ENCODE results near the gene SERPINA4. TPM values are rescaled to one million over a fixed set of nuclear protein-coding genes. Genes with fewer than 3 reads are reported as not detected.

Gene SERPINA4
- total RNA-seq, 2 donors from 2014 or later = not detected

DNA sequence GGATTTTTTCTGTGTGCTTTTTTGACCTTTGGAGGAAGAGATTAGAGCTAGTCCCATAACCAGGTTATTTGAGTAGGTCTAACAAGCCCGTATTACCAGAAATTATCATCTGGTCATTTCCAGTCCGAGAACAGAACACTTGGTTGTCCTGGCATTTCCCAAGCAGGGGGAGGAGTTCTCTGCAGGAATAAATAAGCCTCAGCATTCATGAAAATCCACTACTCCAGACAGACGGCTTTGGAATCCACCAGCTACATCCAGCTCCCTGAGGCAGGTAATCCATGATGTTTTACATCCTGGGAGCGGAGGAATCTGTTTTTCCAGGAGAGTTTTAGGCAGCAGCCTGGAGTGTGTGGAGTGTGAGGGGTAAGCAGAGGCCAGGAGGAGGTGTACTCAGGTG, 50.9 kb downstream of the SERPINA4 start, which contains the start of gene SERPINA3:
Gene SERPINA3 (plus strand): TSS at position 218 of the 400 bp plus-strand sequence. CDS start 2,051 bp downstream, outside the sequence.
- H3K27ac Mint-ChIP-seq = no peak within 1 kb of the TSS
- peaks cover 1 to 2% of the 10 kb centered on the region in 2 donors for H3K36me3 Mint-ChIP-seq (ENCODE audit: insufficient read depth in 2 of 2)
- no peaks in the 10 kb centered on the region for H3K27me3 Mint-ChIP-seq (ENCODE audit: low read depth)
- H3K9me3 Mint-ChIP-seq = peaks cover 4% of the 10 kb centered on the region in 2 donors
- ATAC-seq (replicated peaks in 1 of 2) (no peak), DNase-seq (no peak)
- no peaks in the 10 kb centered on the region for H3K4me1 Mint-ChIP-seq (ENCODE audit: low read depth)
- no peak within 1 kb of the TSS for H3K4me3 Mint-ChIP-seq

DNA sequence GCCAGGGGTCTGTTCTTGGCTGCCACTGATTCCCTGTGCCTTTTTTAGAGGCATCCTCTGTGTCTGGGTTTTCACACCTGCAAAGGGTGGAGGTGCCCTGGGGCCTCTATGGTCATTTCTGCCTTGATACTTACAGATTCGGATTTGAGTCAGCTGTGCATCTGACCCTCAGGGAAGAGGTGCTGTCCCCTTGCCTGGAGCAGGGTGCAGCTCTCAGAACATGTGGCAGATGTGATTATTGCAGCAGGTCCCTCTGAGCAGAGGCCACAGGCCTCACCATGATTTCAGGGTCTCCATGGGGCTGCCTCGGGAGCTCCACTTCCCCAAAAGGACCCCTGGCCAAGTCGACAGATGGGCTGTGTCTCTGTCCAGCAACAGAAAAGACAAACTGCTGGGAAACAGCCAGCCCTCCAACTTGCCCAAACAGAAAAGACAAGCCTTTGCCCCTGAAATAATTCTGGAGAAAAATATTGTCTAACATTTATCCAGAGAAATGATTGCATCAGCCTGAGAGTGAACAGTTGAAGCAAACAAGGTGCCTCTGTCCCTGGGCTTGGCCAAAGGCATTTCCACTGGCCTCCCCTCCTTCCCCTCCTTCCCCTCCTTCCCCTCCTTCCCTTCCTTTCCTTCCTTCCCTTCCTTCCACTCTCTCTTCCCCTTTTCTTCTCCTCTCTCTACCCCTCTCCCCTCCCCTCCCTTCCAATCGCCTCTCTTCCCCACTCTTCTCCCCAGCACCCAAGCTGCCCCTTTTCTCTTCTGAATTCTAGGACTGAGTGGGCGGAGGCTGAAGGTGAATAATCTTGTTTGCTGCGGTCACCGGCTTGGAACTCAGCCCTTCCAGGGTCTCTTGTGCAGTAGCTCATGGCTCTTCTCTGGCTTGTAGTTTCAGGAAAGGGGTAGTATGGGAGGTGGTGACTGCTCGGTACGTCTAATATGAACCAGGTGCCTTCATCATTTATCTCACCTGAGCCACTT, 51.6 kb downstream of the SERPINA4 start:
- Mint-ChIP-seq H3K4me1 (ENCODE audit: low read depth) (no peaks in the 10 kb centered on the region), H3K27me3 (ENCODE audit: low read depth) (no peaks in the 10 kb centered on the region), H3K27ac (no peak overlapping the region), H3K4me3 (no peak overlapping the region), H3K9me3 (peaks cover 4 to 5% of the 10 kb centered on the region in 2 donors), H3K36me3 (ENCODE audit: insufficient read depth in 2 of 2) (peaks cover 2 to 3% of the 10 kb centered on the region in 2 donors)
- no peak for DNase-seq
- no peak for ATAC-seq (replicated peaks in 1 of 2)

DNA sequence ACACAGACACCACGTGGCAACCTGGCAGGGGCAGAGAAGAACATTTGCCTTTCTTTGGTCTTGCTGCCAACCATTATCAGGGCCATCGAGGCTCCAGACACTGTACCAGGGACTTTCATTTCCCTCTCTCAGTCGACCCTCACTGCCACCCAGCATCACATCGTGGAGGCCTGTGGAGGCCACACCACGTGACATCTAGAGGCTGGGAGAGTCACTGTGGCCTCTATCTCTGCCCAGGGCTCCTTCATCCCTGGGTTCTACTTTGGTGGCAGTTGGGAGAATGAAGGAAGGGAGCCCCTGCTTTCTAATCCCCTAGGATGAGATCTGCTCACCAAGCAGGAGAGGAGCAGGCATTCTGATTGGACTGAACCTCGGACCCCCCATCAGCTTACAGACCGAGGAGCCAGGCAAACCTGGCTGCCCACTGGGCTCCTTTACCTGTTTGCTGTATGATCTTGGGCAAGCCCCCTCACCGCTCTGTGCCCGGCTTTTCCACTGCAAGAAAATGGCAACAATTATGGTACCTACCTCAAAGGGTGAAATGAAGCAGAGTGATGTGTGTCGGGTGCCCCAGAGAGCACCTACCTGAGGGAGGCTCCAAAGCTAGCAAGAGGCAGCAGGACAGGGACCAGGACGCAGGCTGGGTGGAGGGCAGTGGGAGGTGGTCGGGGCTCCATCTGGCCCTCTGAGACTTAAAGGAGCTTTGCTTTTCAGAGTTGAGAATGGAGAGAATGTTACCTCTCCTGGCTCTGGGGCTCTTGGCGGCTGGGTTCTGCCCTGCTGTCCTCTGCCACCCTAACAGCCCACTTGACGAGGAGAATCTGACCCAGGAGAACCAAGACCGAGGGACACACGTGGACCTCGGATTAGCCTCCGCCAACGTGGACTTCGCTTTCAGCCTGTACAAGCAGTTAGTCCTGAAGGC, 52.7 kb downstream of the SERPINA4 start:
- DNase-seq (no peak), ATAC-seq (replicated peaks in 1 of 2) (no peak)
- Mint-ChIP-seq H3K9me3 (peaks cover 9 to 10% of the 10 kb centered on the region in 2 donors), H3K4me3 (no peak overlapping the region), H3K27me3 (ENCODE audit: low read depth) (no peaks in the 10 kb centered on the region), H3K27ac (no peak overlapping the region), H3K36me3 (ENCODE audit: insufficient read depth in 2 of 2) (peaks cover 4 to 8% of the 10 kb centered on the region in 2 donors), H3K4me1 (ENCODE audit: low read depth) (no peaks in the 10 kb centered on the region)

DNA sequence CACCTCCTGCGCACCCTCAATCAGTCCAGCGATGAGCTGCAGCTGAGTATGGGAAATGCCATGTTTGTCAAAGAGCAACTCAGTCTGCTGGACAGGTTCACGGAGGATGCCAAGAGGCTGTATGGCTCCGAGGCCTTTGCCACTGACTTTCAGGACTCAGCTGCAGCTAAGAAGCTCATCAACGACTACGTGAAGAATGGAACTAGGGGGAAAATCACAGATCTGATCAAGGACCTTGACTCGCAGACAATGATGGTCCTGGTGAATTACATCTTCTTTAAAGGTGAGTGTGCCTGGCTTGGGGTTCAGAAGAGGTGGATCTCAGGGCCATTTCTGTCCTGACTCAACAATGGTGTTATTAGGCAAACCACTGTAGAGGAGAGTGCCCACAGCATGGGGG, 53.6 kb downstream of the SERPINA4 start:
- Mint-ChIP-seq H3K9me3 (peaks cover 10 to 12% of the 10 kb centered on the region in 2 donors), H3K4me3 (no peak overlapping the region), H3K27me3 (ENCODE audit: low read depth) (no peaks in the 10 kb centered on the region), H3K36me3 (ENCODE audit: insufficient read depth in 2 of 2) (peaks cover 3 to 9% of the 10 kb centered on the region in 2 donors), H3K27ac (no peak overlapping the region), H3K4me1 (ENCODE audit: low read depth) (no peaks in the 10 kb centered on the region)
- DNase-seq = no peak
- ATAC-seq (replicated peaks in 1 of 2) = no peak

DNA sequence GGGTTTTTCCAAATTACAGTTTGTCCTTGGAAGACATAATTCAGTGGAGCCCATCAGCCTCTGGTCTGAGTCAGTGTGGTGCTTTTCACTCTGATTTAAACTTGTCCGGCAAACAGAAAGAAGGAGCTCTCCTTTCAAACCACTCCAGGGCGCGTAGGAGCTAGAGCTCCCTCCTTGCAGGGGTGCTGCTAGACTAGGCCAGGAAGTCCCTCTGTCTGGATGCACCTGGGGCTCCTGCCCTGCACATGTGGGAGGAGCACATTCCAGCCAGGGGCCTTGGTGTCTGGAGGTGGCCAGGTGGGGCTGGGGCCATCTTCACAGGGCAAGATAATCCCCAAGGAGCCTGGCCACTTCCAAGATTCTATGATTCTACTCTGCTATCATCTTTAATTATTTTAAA, 54.0 kb downstream of the SERPINA4 start:
- Mint-ChIP-seq H3K9me3 (peaks cover 12 to 15% of the 10 kb centered on the region in 2 donors), H3K4me3 (no peak overlapping the region), H3K27ac (no peak overlapping the region), H3K36me3 (ENCODE audit: insufficient read depth in 2 of 2) (peaks cover 3 to 9% of the 10 kb centered on the region in 2 donors), H3K27me3 (ENCODE audit: low read depth) (no peaks in the 10 kb centered on the region), H3K4me1 (ENCODE audit: low read depth) (no peaks in the 10 kb centered on the region)
- DNase-seq = no peak
- ATAC-seq (replicated peaks in 1 of 2) = no peak

DNA sequence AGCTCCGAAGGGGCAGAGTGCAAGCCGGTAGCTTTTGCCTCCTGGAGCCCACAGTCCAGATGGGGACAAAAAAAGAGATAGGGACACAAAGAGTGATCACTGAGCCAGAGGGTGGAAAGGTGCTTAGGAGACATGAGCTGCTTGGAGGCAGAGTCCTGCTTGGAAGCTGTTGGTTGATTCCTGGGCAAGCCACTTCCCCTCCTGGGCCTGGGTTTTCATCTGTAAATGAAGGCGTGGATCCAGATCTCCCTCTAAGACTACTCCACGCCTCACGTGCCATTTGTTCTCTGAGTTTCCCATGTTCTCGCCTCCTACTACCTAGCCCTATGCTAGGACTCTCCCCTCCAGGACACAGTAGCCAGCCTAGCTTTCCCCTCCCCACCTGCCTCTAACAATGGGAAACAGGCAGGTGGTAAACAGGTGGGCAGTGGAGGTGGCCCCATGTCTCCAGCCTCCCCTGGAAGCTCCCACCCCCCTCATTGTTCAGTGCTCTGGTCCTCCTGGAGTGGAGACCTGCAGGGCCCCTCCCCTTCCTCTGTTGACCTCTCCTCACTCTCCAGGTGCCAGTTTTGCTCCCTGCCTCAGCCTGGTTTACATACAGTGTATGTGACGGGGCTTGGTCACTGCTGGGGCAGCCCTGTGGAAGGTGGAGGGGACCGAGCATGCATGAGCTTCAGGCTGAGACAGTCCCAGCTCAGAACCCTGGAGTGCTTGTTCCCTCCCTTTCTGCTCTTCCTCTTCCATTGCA, 54.8 kb downstream of the SERPINA4 start:
- Mint-ChIP-seq H3K4me3 (no peak overlapping the region), H3K27me3 (ENCODE audit: low read depth) (no peaks in the 10 kb centered on the region), H3K9me3 (peaks cover 12 to 15% of the 10 kb centered on the region in 2 donors), H3K36me3 (ENCODE audit: insufficient read depth in 2 of 2) (peaks cover 3 to 9% of the 10 kb centered on the region in 2 donors), H3K27ac (no peak overlapping the region), H3K4me1 (ENCODE audit: low read depth) (no peaks in the 10 kb centered on the region)
- ATAC-seq (replicated peaks in 1 of 2) = no peak
- no peak for DNase-seq

DNA sequence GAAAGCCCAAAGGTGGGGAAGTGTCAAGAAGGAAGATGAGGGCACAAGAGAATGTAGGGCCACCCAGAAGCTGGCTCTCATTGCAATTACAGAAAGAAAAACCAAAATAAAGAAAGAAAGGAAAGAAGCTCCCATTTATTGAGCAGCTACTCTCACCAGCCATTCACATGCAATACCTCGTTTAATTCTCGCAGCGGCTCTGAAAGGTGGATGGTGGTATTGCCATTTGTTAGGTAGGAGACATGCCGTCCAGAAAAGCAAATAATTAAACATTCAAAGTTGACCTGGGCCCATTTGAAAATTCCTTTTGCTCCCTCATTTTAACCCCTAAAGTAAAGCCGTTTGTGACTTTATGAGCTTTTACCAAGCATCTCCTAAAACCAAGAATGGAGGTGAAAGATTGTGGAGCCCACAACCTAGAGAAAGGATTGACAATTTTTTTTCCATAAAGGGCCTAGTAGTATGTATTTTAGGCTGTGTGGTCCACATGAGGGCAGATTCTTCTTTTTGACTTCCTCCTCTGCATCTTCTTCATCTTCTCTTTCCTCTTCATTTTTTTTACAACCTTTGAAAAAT, 56.2 kb downstream of the SERPINA4 start:
- Mint-ChIP-seq H3K4me3 (no peak overlapping the region), H3K36me3 (ENCODE audit: insufficient read depth in 2 of 2) (peaks cover 3 to 9% of the 10 kb centered on the region in 2 donors), H3K27me3 (ENCODE audit: low read depth) (no peaks in the 10 kb centered on the region), H3K9me3 (peaks cover 12 to 15% of the 10 kb centered on the region in 2 donors), H3K4me1 (ENCODE audit: low read depth) (no peaks in the 10 kb centered on the region), H3K27ac (no peak overlapping the region)
- no peak for ATAC-seq (replicated peaks in 1 of 2)
- DNase-seq = no peak

DNA sequence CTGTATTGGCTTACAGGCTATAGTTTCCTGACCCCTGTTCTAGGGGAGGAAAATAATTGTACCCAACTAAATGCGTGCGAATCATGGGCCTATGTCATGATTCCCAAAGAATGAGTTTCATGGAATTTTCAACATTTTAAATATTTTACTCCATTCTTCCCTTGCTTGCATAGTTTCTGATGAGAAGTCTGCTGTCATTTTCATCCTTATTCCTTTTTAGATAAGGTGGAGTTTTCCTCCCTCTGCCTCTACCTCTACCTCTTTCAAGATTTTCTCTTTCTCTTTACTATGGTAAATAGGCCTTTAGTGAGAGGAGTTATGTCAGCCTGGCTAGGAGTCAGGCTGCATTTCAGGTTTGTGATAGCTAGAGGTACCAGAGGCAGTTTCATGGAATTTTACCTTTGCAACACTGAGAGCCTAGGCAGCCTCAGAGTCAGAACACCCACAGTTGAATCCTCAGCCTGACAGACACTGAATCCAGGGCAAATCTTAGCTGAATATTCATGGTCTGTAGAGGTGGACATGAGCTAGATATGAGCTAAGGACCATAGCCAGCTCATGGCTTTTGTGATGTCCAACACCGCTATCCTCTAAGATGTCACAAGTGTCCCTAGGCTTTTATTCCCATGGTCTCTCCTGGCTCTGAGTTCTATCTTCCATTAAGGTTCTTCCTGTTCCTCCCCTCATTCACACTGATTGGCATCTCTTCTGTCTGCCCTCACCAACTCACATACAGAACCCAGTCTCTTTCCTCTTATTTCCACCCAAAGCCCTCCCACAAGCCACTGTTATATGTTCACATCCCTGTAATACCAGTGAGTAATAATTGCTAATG, 57.0 kb downstream of the SERPINA4 start:
- Mint-ChIP-seq H3K27ac (no peak overlapping the region), H3K4me1 (ENCODE audit: low read depth) (no peaks in the 10 kb centered on the region), H3K27me3 (ENCODE audit: low read depth) (no peaks in the 10 kb centered on the region), H3K4me3 (no peak overlapping the region), H3K36me3 (ENCODE audit: insufficient read depth in 2 of 2) (peaks cover 3 to 9% of the 10 kb centered on the region in 2 donors), H3K9me3 (peaks cover 12 to 15% of the 10 kb centered on the region in 2 donors)
- DNase-seq (no peak), ATAC-seq (replicated peaks in 1 of 2) (no peak)

DNA sequence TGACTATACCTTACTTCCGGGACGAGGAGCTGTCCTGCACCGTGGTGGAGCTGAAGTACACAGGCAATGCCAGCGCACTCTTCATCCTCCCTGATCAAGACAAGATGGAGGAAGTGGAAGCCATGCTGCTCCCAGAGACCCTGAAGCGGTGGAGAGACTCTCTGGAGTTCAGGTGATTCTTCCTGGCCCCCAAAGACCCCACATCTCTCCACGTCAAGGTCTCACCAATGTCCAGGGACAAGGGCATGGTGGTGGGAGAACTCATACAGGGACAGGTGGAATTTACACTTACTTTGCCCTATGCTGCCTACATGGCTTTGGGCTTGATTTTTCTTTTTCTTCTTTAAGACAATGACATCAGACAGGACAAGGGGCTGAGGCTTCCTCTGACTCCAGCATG, 58.1 kb downstream of the SERPINA4 start:
- no peak for ATAC-seq (replicated peaks in 1 of 2)
- H3K36me3 Mint-ChIP-seq (ENCODE audit: insufficient read depth in 2 of 2) = peaks cover 3 to 9% of the 10 kb centered on the region in 2 donors
- no peak overlapping the region for H3K27ac Mint-ChIP-seq

More for the DNA sequence above, 58.1 kb downstream of the SERPINA4 start:
- no peak overlapping the region for H3K4me3 Mint-ChIP-seq
- no peaks in the 10 kb centered on the region for H3K4me1 Mint-ChIP-seq (ENCODE audit: low read depth)
- no peaks in the 10 kb centered on the region for H3K27me3 Mint-ChIP-seq (ENCODE audit: low read depth)
- H3K9me3 Mint-ChIP-seq = peaks cover 12 to 15% of the 10 kb centered on the region in 2 donors
- no peak for DNase-seq

Measured in activated T-cell treated with anti-CD3 and anti-CD28 coated beads, Interleukin-2, amount 50 U/mL, for 72 hours (primary cell).